ENCODE data around the gene SLC26A11. TPM values are rescaled to one million over a fixed set of nuclear protein-coding genes. Genes with fewer than 3 reads are reported as not detected.

SLC26A11 gene
- total and polyA plus RNA-seq, 2 of the 13 experiments (the other 11 are each of a cell fraction or from before 2014, with no cell fraction given), result 8.7 to 13.2 TPM

DNA sequence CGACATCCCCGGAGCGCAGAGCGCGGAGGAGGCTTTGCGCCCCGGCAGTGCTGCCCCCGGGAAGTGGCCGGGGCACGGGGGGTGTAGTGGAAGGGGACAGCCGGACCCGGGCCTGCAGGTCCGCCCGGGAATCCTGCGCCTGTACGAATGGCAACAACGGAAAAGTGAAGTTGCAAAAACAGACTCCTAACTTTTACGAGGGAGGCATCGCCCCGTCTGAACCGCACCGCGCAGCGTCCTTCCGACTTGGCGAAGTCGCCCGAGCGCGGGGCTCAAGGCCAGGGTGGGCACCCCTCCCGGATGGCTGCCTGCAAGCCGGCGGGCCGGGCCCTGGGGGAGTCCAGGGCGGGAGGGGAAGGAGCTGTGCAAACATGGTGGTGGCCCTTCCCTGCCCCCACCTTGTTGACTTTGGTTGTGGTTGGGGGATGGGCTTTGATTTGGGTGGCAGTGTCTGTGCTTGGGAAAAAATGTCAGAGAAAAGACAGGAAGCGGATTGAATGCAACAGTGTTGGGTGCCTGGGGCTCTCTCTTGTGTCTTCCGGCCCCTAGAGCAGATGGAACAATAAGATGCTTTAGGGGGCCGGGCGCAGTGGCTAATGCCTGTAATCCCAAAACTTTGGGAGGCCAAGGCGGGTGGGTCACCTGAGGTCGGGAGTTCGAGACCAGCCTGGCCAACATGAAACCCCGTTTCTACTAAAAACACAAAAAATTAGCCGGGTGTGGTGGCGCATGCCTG, 41.1 kb downstream of the SLC26A11 start (continued):
- TF ChIP-seq, protein P1, sequence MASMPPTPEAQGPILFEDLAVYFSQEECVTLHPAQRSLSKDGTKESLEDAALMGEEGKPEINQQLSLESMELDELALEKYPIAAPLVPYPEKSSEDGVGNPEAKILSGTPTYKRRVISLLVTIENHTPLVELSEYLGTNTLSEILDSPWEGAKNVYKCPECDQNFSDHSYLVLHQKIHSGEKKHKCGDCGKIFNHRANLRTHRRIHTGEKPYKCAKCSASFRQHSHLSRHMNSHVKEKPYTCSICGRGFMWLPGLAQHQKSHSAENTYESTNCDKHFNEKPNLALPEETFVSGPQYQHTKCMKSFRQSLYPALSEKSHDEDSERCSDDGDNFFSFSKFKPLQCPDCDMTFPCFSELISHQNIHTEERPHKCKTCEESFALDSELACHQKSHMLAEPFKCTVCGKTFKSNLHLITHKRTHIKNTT (CRISPR knock-in tag; IDR thresholded peaks at IDR 0.05), result no peak
- no peak for TF ChIP-seq MYNN (CRISPR knock-in tag; IDR thresholded peaks at IDR 0.05; ENCODE audit: low read depth)
- peak; percentile 90; the same call in 1 of the 2 replicates for TF ChIP-seq CHD4 (IDR thresholded peaks at IDR 0.05; ENCODE audit: borderline replicate concordance, low read length)
- no peak; the same call in 1 of the 2 replicates for TF ChIP-seq FOXC1 (CRISPR knock-in tag; IDR thresholded peaks at IDR 0.05; ENCODE audit: borderline replicate concordance)
- TF ChIP-seq YY1 (IDR thresholded peaks at IDR 0.05; ENCODE audit: insufficient read depth, insufficient replicate concordance, low read depth, low read length), result peak; percentile 67
- TF ChIP-seq ZNF746 (CRISPR knock-in tag; IDR thresholded peaks at IDR 0.05), result peak; percentile 94
- no peak for TF ChIP-seq ZNF460 (CRISPR knock-in tag; IDR thresholded peaks at IDR 0.05; ENCODE audit: borderline replicate concordance)
- TF ChIP-seq, protein P2, sequence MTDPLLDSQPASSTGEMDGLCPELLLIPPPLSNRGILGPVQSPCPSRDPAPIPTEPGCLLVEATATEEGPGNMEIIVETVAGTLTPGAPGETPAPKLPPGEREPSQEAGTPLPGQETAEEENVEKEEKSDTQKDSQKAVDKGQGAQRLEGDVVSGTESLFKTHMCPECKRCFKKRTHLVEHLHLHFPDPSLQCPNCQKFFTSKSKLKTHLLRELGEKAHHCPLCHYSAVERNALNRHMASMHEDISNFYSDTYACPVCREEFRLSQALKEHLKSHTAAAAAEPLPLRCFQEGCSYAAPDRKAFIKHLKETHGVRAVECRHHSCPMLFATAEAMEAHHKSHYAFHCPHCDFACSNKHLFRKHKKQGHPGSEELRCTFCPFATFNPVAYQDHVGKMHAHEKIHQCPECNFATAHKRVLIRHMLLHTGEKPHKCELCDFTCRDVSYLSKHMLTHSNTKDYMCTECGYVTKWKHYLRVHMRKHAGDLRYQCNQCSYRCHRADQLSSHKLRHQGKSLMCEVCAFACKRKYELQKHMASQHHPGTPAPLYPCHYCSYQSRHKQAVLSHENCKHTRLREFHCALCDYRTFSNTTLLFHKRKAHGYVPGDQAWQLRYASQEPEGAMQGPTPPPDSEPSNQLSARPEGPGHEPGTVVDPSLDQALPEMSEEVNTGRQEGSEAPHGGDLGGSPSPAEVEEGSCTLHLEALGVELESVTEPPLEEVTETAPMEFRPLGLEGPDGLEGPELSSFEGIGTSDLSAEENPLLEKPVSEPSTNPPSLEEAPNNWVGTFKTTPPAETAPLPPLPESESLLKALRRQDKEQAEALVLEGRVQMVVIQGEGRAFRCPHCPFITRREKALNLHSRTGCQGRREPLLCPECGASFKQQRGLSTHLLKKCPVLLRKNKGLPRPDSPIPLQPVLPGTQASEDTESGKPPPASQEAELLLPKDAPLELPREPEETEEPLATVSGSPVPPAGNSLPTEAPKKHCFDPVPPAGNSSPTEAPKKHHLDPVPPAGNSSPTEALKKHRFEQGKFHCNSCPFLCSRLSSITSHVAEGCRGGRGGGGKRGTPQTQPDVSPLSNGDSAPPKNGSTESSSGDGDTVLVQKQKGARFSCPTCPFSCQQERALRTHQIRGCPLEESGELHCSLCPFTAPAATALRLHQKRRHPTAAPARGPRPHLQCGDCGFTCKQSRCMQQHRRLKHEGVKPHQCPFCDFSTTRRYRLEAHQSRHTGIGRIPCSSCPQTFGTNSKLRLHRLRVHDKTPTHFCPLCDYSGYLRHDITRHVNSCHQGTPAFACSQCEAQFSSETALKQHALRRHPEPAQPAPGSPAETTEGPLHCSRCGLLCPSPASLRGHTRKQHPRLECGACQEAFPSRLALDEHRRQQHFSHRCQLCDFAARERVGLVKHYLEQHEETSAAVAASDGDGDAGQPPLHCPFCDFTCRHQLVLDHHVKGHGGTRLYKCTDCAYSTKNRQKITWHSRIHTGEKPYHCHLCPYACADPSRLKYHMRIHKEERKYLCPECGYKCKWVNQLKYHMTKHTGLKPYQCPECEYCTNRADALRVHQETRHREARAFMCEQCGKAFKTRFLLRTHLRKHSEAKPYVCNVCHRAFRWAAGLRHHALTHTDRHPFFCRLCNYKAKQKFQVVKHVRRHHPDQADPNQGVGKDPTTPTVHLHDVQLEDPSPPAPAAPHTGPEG (CRISPR knock-in tag; IDR thresholded peaks at IDR 0.05), result peak; percentile 88; the same call in 1 of the 2 replicates
- peak; percentile 86 for TF ChIP-seq ZFP90 (CRISPR knock-in tag; IDR thresholded peaks at IDR 0.05; ENCODE audit: borderline replicate concordance)
- TF ChIP-seq, protein P3, sequence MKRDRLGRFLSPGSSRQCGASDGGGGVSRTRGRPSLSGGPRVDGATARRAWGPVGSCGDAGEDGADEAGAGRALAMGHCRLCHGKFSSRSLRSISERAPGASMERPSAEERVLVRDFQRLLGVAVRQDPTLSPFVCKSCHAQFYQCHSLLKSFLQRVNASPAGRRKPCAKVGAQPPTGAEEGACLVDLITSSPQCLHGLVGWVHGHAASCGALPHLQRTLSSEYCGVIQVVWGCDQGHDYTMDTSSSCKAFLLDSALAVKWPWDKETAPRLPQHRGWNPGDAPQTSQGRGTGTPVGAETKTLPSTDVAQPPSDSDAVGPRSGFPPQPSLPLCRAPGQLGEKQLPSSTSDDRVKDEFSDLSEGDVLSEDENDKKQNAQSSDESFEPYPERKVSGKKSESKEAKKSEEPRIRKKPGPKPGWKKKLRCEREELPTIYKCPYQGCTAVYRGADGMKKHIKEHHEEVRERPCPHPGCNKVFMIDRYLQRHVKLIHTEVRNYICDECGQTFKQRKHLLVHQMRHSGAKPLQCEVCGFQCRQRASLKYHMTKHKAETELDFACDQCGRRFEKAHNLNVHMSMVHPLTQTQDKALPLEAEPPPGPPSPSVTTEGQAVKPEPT (CRISPR knock-in tag; IDR thresholded peaks at IDR 0.05; ENCODE audit: low read depth), result peak; percentile 90
- no peak for TF ChIP-seq ZNF260 (CRISPR knock-in tag; IDR thresholded peaks at IDR 0.05; ENCODE audit: borderline replicate concordance, low read depth)
- TF ChIP-seq KLF13 (CRISPR knock-in tag; IDR thresholded peaks at IDR 0.05), result no peak
- TF ChIP-seq, protein P4, sequence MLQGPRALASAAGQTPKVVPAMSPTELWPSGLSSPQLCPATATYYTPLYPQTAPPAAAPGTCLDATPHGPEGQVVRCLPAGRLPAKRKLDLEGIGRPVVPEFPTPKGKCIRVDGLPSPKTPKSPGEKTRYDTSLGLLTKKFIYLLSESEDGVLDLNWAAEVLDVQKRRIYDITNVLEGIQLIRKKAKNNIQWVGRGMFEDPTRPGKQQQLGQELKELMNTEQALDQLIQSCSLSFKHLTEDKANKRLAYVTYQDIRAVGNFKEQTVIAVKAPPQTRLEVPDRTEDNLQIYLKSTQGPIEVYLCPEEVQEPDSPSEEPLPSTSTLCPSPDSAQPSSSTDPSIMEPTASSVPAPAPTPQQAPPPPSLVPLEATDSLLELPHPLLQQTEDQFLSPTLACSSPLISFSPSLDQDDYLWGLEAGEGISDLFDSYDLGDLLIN (CRISPR knock-in tag; IDR thresholded peaks at IDR 0.05; ENCODE audit: borderline replicate concordance), result no peak; the same call in 1 of the 2 replicates
- peak; percentile 74 for TF ChIP-seq XRCC5 (optimal IDR thresholded peaks at IDR 0.05; ENCODE audit: low read length)
- 0 out of 2 replicates have a peak, but pooled peaks have one; percentile 66 for TF ChIP-seq MED13 (CRISPR knock-in tag; IDR thresholded peaks at IDR 0.05)
- no peak for TF ChIP-seq REXO4 (CRISPR knock-in tag; IDR thresholded peaks at IDR 0.05; ENCODE audit: borderline replicate concordance)
- TF ChIP-seq CREM (IDR thresholded peaks at IDR 0.05), result peak; percentile 54; the same call in 1 of the 2 replicates
- TF ChIP-seq CREM (CRISPR knock-in tag; IDR thresholded peaks at IDR 0.05), result no peak

Measured in HepG2 (cell line).